Gastrocnemius medialis (tissue), 4 donors: ENCODE data around the gene RPL3.

Experiments
- CTCF ChIP-seq, 5 experiments: fragments of 450-650 bp in 3 of 5; fragments of 200-600 bp in 2 of 5; sonication (generic) in 2 of 5; IDR thresholded peaks in 4 of 5; conservative IDR thresholded peaks in 1 of 5; 1 replicate in 4 of 5; 2 replicates in 1 of 5; pipeline ENCODE4 v1.5.1; 2016 to 2019; ENCODE audit warnings: antibody characterized with exemption in 5 of 5, mild to moderate bottlenecking in 3 of 5, moderate library complexity in 3 of 5
- POLR2A ChIP-seq, 2 donors: fragments of 450-650 bp; IDR thresholded peaks; one replicate each; pipeline ENCODE4 v1.6.1; 2017; ENCODE audit warnings: antibody characterized with exemption in 2 of 2, mild to moderate bottlenecking in 2 of 2, moderate library complexity in 2 of 2

GRCh38 chr22:39360674-39361413 lies 41.4 kb upstream of the RPL3 start:
- no peak for TF ChIP-seq POLR2A (IDR thresholded peaks at IDR 0.05)
- TF ChIP-seq CTCF (IDR thresholded peaks at IDR 0.05 in 4 of 5, conservative IDR thresholded peaks at IDR 0.05 in 1 of 5), result no peak
